Immature natural killer cell (primary cell): Measurements from ENCODE around the gene MT1M. TPM values are rescaled to one million over a fixed set of nuclear protein-coding genes. Genes with fewer than 3 reads are reported as not detected.

ENCODE experiments used
- DNase-seq, 3 donors: peaks; one replicate each; pipeline ENCODE4 v3.0.0; 2022; ENCODE audit warnings: mixed read lengths in 1 of 3
- H3K27ac Mint-ChIP-seq, 6 donors: one replicate each; pipeline ENCODE4 v1.8.0; 2020; ENCODE audit warnings: mixed read lengths in 6 of 6, mild to moderate bottlenecking in 5 of 6, inconsistent platforms in 4 of 6, moderate library complexity in 3 of 6
- H3K27me3 Mint-ChIP-seq, 3 donors: one replicate each; pipeline ENCODE4 v1.8.0; 2020 to 2021; ENCODE audit warnings: low read depth in 3 of 3, mild to moderate bottlenecking in 3 of 3, mixed read lengths in 3 of 3, moderate library complexity in 3 of 3, inconsistent platforms in 1 of 3
- H3K36me3 Mint-ChIP-seq, 3 donors: one replicate each; pipeline ENCODE4 v1.8.0; 2020; ENCODE audit warnings: mixed read lengths in 3 of 3, inconsistent platforms in 2 of 3, mild to moderate bottlenecking in 2 of 3
- H3K4me1 Mint-ChIP-seq, 2 donors: one replicate each; pipeline ENCODE4 v1.8.0; 2020; ENCODE audit warnings: inconsistent platforms in 2 of 2, mild to moderate bottlenecking in 2 of 2, mixed read lengths in 2 of 2, moderate library complexity in 1 of 2
- H3K4me3 Mint-ChIP-seq, 5 donors: one replicate each; pipeline ENCODE4 v1.8.0; 2020; ENCODE audit warnings: mild to moderate bottlenecking in 5 of 5, mixed read lengths in 5 of 5, inconsistent platforms in 3 of 5, moderate library complexity in 3 of 5
- H3K9me3 Mint-ChIP-seq, 6 donors: one replicate each; pipeline ENCODE4 v1.8.0; 2020; ENCODE audit warnings: mild to moderate bottlenecking in 6 of 6, mixed read lengths in 6 of 6, inconsistent platforms in 4 of 6, moderate library complexity in 3 of 6
- polyA plus RNA-seq, 3 donors: library from polyadenylated mRNA; unstranded; fragments of 300-500 nt; fragmentation: Illumina TruSeq; gene quantifications; one replicate each; pipeline ENCODE4 v1.2.3, GENCODE V29; 2021

The MT1M gene
- polyA plus RNA-seq, 3 donors from 2014 or later: not detected

GRCh38 chr16:56626685-56627084, 5.8 kb upstream of the MT1M start:
- peaks cover 0 to 2% (median 0%) of the 10 kb centered on the region in 6 donors for H3K9me3 Mint-ChIP-seq
- no peaks in the 10 kb centered on the region for H3K36me3 Mint-ChIP-seq
- no peak for DNase-seq
- no peak overlapping the region for H3K4me3 Mint-ChIP-seq
- peaks cover 13 to 16% of the 10 kb centered on the region in 2 donors for H3K4me1 Mint-ChIP-seq
- H3K27me3 Mint-ChIP-seq: peaks cover 10 to 19% (median 16%) of the 10 kb centered on the region in 3 donors
- H3K27ac Mint-ChIP-seq: no peak overlapping the region

GRCh38 chr16:56628486-56629350, 3.7 kb upstream of the MT1M start:
- Mint-ChIP-seq H3K4me1 (peaks cover 16 to 24% of the 10 kb centered on the region in 2 donors), H3K36me3 (no peaks in the 10 kb centered on the region), H3K27ac (no peak overlapping the region), H3K27me3 (peaks cover 15 to 26% (median 22%) of the 10 kb centered on the region in 3 donors), H3K9me3 (peaks cover 0 to 2% (median 0%) of the 10 kb centered on the region in 6 donors), H3K4me3 (no peak overlapping the region)
- DNase-seq: no peak

DNA sequence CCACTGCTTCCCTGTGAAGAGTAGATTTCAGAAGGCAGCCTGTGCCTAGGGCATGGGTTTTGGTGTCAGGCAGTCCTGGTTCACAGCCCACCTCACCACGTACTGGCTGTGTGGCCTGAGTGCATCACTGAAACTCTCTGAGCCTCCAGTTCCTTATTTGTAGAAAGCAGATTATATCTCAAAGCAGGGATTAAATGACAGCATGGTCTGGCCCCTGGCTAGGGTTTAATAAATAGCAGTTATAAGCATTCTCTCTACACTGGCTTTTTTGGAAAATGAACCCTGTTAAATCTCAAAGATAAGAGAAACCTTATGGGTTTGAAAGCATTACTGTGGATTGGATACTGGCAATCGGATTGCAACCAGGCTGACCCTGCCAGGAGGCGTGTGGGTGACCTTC, 2.9 kb upstream of the MT1M start:
- Mint-ChIP-seq H3K4me3 (no peak overlapping the region), H3K9me3 (peaks cover 0 to 2% (median 0%) of the 10 kb centered on the region in 6 donors), H3K27ac (no peak overlapping the region), H3K4me1 (peaks cover 12 to 24% of the 10 kb centered on the region in 2 donors), H3K36me3 (no peaks in the 10 kb centered on the region), H3K27me3 (peaks cover 15 to 31% (median 25%) of the 10 kb centered on the region in 3 donors)
- DNase-seq: no peak

DNA sequence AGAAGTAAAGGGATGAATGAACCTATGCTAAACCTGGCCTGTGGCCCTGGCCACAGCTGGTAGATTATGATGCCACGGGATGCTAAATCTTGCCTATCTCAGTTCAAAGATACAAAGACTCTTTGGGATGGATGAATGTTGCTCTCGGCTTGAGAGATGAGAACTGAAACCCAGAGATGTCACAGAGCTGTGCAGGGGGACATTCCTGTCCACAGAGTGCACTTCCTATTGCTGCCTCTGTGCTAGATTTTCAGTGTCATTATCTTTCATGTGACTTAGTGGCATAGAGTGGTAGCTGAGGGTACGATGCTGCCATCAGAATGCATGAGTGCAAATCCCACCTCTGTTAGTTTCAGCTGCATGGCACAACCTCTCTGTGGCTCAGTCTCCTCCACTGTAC, 2.3 kb upstream of the MT1M start:
- Mint-ChIP-seq H3K4me3 (no peak overlapping the region), H3K27ac (no peak overlapping the region), H3K9me3 (no peaks in the 10 kb centered on the region), H3K36me3 (no peaks in the 10 kb centered on the region), H3K27me3 (peaks cover 19 to 30% (median 20%) of the 10 kb centered on the region in 3 donors), H3K4me1 (peaks cover 7 to 26% of the 10 kb centered on the region in 2 donors)
- no peak for DNase-seq

DNA sequence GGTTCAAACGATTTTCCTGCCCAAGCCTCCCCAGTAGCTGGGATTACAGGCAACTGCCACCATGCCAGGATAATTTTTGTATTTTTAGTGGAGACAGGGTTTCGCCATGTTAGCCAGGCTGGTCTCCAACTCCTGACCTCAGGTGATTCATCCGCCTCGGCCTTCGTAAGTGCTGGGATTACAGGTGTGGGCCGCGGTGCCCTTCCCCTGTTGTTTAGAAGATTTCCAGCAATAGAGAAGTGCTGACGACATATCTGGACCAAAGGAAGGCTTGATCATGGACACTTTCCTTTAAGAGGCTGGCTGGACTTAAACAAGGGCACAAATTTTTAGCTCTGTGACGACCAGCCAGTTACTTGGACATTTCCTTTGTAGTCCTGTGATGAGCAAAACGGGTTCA, 1.3 kb upstream of the MT1M start:
- Mint-ChIP-seq H3K9me3 (no peaks in the 10 kb centered on the region), H3K4me1 (peaks cover 6 to 18% of the 10 kb centered on the region in 2 donors), H3K27ac (no peak overlapping the region), H3K4me3 (peak overlapping the region in 1 of 5 donors; percentile 79), H3K36me3 (no peaks in the 10 kb centered on the region), H3K27me3 (peaks cover 18 to 28% (median 21%) of the 10 kb centered on the region in 3 donors)
- no peak for DNase-seq

- Mint-ChIP-seq H3K4me1 (peaks cover 6 to 17% of the 10 kb centered on the region in 2 donors), H3K9me3 (no peaks in the 10 kb centered on the region), H3K27ac (no peak overlapping the region), H3K4me3 (peak overlapping the region in 3 of 5 donors; percentile 57 to 79 (median 69)), H3K27me3 (peaks cover 18 to 26% (median 25%) of the 10 kb centered on the region in 3 donors), H3K36me3 (no peaks in the 10 kb centered on the region)
- no peak for DNase-seq
Measured at GRCh38 chr16:56631832-56632155, 665 bp upstream of the MT1M start.

DNA sequence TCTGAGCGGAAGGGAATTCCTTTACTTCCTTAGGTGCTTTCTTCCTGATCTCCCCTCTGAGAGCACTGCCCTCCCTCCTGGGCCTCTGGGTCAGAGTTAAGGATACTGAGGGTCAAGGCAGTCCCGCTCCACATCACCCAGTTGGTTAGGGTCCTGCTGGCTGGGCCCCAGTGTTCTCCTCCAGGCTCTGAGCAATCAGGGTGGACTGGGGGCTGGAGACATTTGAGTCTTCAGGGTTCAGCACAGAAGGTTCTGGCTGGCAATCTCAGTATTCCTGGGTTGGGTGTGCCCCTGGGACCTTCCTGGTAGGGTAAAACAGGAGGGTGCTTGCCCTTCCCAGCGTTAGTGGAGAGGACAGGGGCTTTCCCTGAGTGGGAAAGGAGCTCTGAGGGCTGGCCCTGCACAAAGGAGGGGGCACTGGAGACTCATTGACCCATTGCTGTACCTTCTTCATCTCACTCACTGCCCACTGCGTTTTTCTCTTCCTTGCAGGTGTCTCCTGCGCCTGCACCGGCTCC, 448 bp downstream of the MT1M start:
- DNase-seq: no peak
- Mint-ChIP-seq H3K4me3 (peak overlapping the region; percentile 1 to 52 (median 25)), H3K27ac (no peak overlapping the region), H3K4me1 (peaks cover 6 to 19% of the 10 kb centered on the region in 2 donors), H3K36me3 (no peaks in the 10 kb centered on the region), H3K9me3 (no peaks in the 10 kb centered on the region), H3K27me3 (peaks cover 16 to 29% (median 25%) of the 10 kb centered on the region in 3 donors)

DNA sequence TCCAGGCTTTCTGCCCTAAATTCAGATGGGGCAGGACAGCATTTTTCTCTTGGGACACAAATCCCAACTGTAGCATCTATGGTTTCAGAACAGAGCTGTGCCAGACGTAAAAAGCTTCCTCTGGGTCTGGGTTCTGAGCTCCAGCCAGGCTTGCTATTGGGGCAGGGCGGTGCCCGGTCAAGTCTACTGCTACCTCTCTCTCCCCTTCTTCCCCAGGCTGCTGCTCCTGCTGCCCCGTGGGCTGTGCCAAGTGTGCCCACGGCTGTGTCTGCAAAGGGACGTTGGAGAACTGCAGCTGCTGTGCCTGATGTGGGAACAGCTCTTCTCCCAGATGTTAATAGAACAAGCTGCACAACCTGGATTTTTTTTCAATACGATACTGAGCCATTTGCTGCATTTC, 1.1 kb downstream of the MT1M start:
- Mint-ChIP-seq H3K4me1 (peaks cover 6 to 23% of the 10 kb centered on the region in 2 donors), H3K27ac (no peak overlapping the region), H3K9me3 (no peaks in the 10 kb centered on the region), H3K27me3 (peaks cover 16 to 30% (median 25%) of the 10 kb centered on the region in 3 donors), H3K4me3 (peak overlapping the region in 1 of 5 donors; percentile 48), H3K36me3 (no peaks in the 10 kb centered on the region)
- DNase-seq: no peak

DNA sequence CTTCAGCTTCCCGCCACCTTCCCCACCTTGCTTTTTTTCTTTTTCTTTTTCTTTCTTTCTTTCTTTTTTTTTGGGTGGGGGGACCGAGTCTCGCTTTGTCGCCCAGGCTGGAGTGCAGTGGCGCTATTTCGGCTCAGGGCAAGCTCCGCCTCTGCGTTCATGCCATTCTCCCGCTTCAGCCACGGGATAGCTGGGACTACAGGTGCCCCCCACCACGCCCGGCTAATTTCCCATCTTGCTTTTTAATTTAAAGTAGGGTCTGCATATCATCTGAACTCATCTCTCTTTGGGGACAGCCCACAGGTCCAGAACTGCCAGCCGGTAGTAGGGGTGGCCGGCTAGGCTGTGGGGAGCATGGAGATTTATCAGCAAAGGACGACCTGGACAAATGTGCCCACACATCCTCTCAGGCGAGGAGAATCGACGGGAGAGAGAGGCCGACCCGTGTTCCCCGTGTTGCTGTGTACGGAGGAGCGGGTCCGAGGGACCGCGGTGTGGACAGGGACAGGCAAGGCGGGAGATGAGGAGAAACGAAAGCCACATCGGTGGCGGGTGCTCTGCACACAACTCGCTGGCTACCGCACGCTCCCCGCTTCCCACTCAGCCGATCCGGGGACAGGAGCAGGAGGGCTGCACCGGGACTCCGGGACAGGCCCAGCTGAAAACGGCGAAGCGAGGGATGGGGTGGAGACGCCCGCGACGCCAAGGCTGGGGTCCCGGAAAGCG, 2.4 kb downstream of the MT1M start:
- no peaks in the 10 kb centered on the region for H3K9me3 Mint-ChIP-seq
- H3K36me3 Mint-ChIP-seq: no peaks in the 10 kb centered on the region
- peak overlapping the region in 1 of 5 donors; percentile 17 for H3K4me3 Mint-ChIP-seq
- DNase-seq: no peak
- peaks cover 6 to 25% of the 10 kb centered on the region in 2 donors for H3K4me1 Mint-ChIP-seq
- H3K27ac Mint-ChIP-seq: no peak overlapping the region
- peaks cover 19 to 36% (median 23%) of the 10 kb centered on the region in 3 donors for H3K27me3 Mint-ChIP-seq

DNA sequence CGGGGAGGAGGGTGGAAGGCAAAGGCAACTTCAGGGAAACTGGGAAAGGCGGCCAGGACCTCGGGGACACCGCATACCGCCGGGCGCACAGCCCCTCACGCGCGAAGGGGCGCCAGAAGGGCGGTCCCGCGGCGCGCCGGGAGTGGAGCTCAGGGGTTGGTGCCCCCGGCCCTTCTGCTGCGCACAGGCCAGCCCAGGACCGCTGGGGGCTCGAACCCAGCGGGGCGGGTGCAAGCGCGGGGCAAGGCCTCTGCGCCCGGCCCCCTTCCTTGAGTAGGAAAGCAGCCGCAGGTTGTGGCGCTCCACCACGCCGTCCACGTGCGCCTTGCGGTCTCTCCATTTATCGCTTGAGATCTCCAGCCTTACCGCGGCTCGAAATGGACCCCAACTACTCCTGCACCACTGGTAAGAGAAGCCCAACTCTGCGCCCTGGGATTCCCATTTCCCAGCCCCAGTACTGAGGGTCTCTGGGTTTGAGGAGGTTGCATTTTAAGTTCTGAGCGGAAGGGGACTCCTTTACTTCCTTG, 3.0 kb downstream of the MT1M start:
- no peak for DNase-seq
- H3K9me3 Mint-ChIP-seq: no peaks in the 10 kb centered on the region
- H3K27ac Mint-ChIP-seq: no peak overlapping the region
- H3K4me3 Mint-ChIP-seq: no peak overlapping the region
- H3K36me3 Mint-ChIP-seq: no peaks in the 10 kb centered on the region
- H3K4me1 Mint-ChIP-seq: peaks cover 6 to 25% of the 10 kb centered on the region in 2 donors
- peaks cover 23 to 36% (median 24%) of the 10 kb centered on the region in 3 donors for H3K27me3 Mint-ChIP-seq

DNA sequence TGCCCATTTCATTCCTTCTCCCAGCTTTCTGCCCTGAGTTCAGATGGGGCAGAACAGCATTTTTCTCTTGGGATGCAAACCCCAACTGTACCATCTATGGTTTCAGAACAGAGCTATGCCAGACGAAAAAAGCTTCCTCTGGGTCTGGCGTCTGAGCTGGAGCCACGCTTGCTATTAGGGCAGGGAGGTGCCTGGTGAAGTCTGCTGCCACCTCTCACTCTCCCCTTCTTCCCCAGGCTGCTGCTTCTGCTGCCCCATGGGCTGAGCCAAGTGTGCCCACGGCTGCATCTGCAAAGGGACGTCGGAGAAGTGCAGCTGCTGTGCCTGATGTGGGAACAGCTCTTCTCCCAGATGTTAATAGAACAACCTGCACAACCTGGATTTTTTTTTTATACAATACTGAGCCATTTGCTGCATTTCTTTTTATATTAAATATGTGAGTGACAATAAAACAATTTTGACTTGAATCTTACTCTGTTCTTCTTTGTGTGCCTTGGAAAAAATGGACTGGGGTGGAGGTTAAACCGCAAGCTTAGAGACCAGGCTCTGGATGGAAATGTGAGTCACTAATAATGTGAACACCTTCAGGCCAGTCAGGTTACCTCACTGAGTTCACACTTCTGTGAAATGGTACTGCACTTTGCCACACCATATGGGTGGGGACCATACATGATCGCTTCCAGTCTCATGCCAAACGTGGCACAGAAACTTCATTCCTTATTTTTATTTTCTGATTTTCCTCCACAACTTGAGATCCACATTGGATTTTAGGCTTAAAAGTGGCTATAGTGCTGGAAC, 4.4 kb downstream of the MT1M start:
- no peak overlapping the region for H3K27ac Mint-ChIP-seq
- no peaks in the 10 kb centered on the region for H3K9me3 Mint-ChIP-seq
- H3K4me1 Mint-ChIP-seq: peaks cover 2 to 20% of the 10 kb centered on the region in 2 donors
- H3K4me3 Mint-ChIP-seq: no peak overlapping the region
- no peaks in the 10 kb centered on the region for H3K36me3 Mint-ChIP-seq
- peaks cover 21 to 28% (median 24%) of the 10 kb centered on the region in 3 donors for H3K27me3 Mint-ChIP-seq
- DNase-seq: no peak

DNA sequence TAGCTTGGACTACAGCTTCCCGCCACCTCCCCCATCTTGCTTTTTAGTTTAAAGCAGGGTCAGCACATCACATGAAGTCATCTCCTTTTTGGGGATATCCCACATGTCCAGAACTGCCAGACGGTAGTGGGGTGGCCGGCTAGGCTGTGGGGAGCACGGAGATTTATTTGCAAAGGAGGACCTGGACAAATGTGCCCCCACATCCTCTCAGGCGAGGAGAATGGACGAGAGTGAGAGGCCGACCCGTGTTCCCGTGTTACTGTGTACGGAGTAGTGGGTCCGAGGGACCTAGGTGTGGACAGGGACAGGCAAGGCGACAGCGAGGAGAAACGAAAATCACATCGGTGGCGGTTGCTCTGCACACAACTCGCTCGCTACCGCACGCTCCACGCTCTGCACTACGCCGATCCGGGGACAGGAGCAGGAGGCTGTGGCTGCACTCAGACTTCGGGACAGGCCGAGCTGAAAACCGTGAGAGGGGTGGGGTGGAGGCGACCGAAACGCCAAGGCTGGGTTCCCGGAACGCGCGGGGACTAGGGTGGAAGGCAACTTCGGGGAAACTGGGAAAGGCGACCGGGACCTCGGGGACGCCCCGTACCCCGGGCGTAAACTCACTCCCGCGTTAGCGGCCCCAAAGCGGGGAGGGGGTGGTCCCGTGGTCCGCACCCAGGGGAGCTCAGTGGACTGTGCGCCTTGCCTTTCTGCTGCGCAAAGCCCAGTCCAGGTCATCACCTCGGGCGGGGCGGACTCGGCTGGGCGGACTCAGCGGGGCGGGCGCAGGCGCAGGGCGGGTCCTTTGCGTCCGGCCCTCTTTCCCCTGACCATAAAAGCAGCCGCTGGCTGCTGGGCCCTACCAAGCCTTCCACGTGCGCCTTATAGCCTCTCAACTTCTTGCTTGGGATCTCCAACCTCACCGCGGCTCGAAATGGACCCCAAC, 5.6 kb downstream of the MT1M start, which contains the start of gene MT1A:
TSS of gene MT1A (plus strand) at position 853 of the 937 bp plus-strand sequence. CDS start at position 926, 73 bp downstream.
- no peak for DNase-seq
- peaks cover 9 to 20% of the 10 kb centered on the region in 2 donors for H3K4me1 Mint-ChIP-seq
- H3K9me3 Mint-ChIP-seq: no peaks in the 10 kb centered on the region
- peak within 1 kb of the TSS in 2 of 5 donors; percentile 33 to 42 for H3K4me3 Mint-ChIP-seq
- no peak within 1 kb of the TSS for H3K27ac Mint-ChIP-seq
- H3K27me3 Mint-ChIP-seq: peaks cover 19 to 30% (median 20%) of the 10 kb centered on the region in 3 donors
- no peaks in the 10 kb centered on the region for H3K36me3 Mint-ChIP-seq
